ENCODE measurements around the gene ADGRB3. TPM values are rescaled to one million over a fixed set of nuclear protein-coding genes. Genes with fewer than 3 reads are reported as not detected.

ADGRB3 gene
- total and polyA plus RNA-seq, 2 experiments from 2014 or later: not detected

- no peak overlapping the region for H3K27ac ChIP-seq
- H3K36me3 ChIP-seq (ENCODE audit: low read depth): no peaks in the 10 kb centered on the region
- H3K9me2 ChIP-seq (ENCODE audit: insufficient read depth): no peaks in the 10 kb centered on the region
- no peak overlapping the region for H3K9ac ChIP-seq
- H3K27me3 ChIP-seq (replicated peaks; ENCODE audit: insufficient read depth): no peaks in the 10 kb centered on the region
- no peak for DNase-seq
- no peaks in the 10 kb centered on the region for H3F3A ChIP-seq (ENCODE audit: insufficient read depth)
- no peak overlapping the region for H3K4me3 ChIP-seq
- H3K9me3 ChIP-seq (ENCODE audit: low read depth): no peaks in the 10 kb centered on the region
- no peak for TF ChIP-seq EZH2phosphoT487 (IDR thresholded peaks at IDR 0.05; ENCODE audit: insufficient read depth, low read depth)
- TF ChIP-seq EZH2 (IDR thresholded peaks at IDR 0.05; ENCODE audit: insufficient read depth, poor library complexity, severe bottlenecking): no peak
- H4K20me1 ChIP-seq (ENCODE audit: insufficient read depth): no peaks in the 10 kb centered on the region
- no peak overlapping the region for H3K4me2 ChIP-seq (ENCODE audit: unreplicated experiment)
- no peaks in the 10 kb centered on the region for H3K4me1 ChIP-seq (ENCODE audit: insufficient read depth)
- H3K79me2 ChIP-seq (ENCODE audit: insufficient read depth): no peaks in the 10 kb centered on the region
- in situ Hi-C loops (cut with MboI): no loop called here
- no peak overlapping the region for H2AFZ ChIP-seq
Measured at GRCh38 chr6:68704485-68704884, 69.4 kb downstream of the ADGRB3 start.

DNA sequence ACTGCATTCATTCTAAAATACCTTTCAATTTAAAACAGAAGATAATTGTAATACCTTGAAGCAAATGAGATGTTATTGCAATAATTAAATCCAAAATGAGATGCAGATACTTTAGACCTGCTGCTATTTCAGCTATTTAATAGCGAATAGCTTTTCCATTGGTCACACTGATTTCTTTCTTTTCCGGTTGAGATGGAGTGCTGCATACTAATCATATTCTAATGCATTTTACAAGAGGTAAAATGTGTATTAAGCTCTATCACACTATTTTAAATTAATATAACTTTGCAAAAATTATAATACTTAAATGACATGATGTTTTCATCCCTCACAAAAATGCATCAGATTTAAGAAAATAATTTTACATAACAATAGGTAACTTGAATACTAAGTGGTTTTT lies 74.0 kb downstream of the ADGRB3 start:
- Histone ChIP-seq H4K20me1 (ENCODE audit: insufficient read depth) (no peaks in the 10 kb centered on the region), H3K27me3 (replicated peaks; ENCODE audit: insufficient read depth) (no peaks in the 10 kb centered on the region), H3K4me3 (no peak overlapping the region), H2AFZ (no peak overlapping the region), H3K36me3 (ENCODE audit: low read depth) (no peaks in the 10 kb centered on the region), H3K79me2 (ENCODE audit: insufficient read depth) (no peaks in the 10 kb centered on the region), H3K9ac (no peak overlapping the region), H3K27ac (no peak overlapping the region), H3K4me2 (ENCODE audit: unreplicated experiment) (no peak overlapping the region), H3F3A (ENCODE audit: insufficient read depth) (no peaks in the 10 kb centered on the region), H3K9me3 (ENCODE audit: low read depth) (no peaks in the 10 kb centered on the region), H3K4me1 (ENCODE audit: insufficient read depth) (no peaks in the 10 kb centered on the region), H3K9me2 (ENCODE audit: insufficient read depth) (no peaks in the 10 kb centered on the region)
- no peak for DNase-seq
- in situ Hi-C loops (cut with MboI): no loop called here
- TF ChIP-seq EZH2phosphoT487 (IDR thresholded peaks at IDR 0.05; ENCODE audit: insufficient read depth, low read depth) (no peak), EZH2 (IDR thresholded peaks at IDR 0.05; ENCODE audit: insufficient read depth, poor library complexity, severe bottlenecking) (no peak)
- WGBS, 2 experiments (ENCODE audit: low coverage in 1 of 2, low lambda C conversion rate in 2 of 2, missing lambda C conversion rate in 2 of 2): 73 to 77% methylated on average over 2 of the region's 2 CpGs

GRCh38 chr6:68709882-68710281 lies 74.8 kb downstream of the ADGRB3 start:
- H3K27ac ChIP-seq: no peak overlapping the region
- no peak overlapping the region for H2AFZ ChIP-seq
- no peaks in the 10 kb centered on the region for H3K27me3 ChIP-seq (replicated peaks; ENCODE audit: insufficient read depth)
- no peaks in the 10 kb centered on the region for H3K9me2 ChIP-seq (ENCODE audit: insufficient read depth)
- no peaks in the 10 kb centered on the region for H3F3A ChIP-seq (ENCODE audit: insufficient read depth)
- H3K4me2 ChIP-seq (ENCODE audit: unreplicated experiment): no peak overlapping the region
- H3K79me2 ChIP-seq (ENCODE audit: insufficient read depth): no peaks in the 10 kb centered on the region
- H3K9ac ChIP-seq: no peak overlapping the region
- no peak for DNase-seq
- no peak overlapping the region for H3K4me3 ChIP-seq
- H3K36me3 ChIP-seq (ENCODE audit: low read depth): no peaks in the 10 kb centered on the region
- in situ Hi-C loops (cut with MboI): no loop called here
- TF ChIP-seq EZH2phosphoT487 (IDR thresholded peaks at IDR 0.05; ENCODE audit: insufficient read depth, low read depth) (no peak), EZH2 (IDR thresholded peaks at IDR 0.05; ENCODE audit: insufficient read depth, poor library complexity, severe bottlenecking) (no peak)
- no peaks in the 10 kb centered on the region for H4K20me1 ChIP-seq (ENCODE audit: insufficient read depth)
- H3K4me1 ChIP-seq (ENCODE audit: insufficient read depth): no peaks in the 10 kb centered on the region
- H3K9me3 ChIP-seq (ENCODE audit: low read depth): no peaks in the 10 kb centered on the region

- Histone ChIP-seq H3K4me1 (ENCODE audit: insufficient read depth) (no peaks in the 10 kb centered on the region), H3K79me2 (ENCODE audit: insufficient read depth) (no peaks in the 10 kb centered on the region), H3K4me3 (no peak overlapping the region), H3F3A (ENCODE audit: insufficient read depth) (no peaks in the 10 kb centered on the region), H4K20me1 (ENCODE audit: insufficient read depth) (no peaks in the 10 kb centered on the region), H3K27me3 (replicated peaks; ENCODE audit: insufficient read depth) (no peaks in the 10 kb centered on the region), H3K4me2 (ENCODE audit: unreplicated experiment) (no peak overlapping the region), H3K9me2 (ENCODE audit: insufficient read depth) (no peaks in the 10 kb centered on the region), H2AFZ (no peak overlapping the region), H3K9ac (no peak overlapping the region), H3K27ac (no peak overlapping the region), H3K36me3 (ENCODE audit: low read depth) (no peaks in the 10 kb centered on the region), H3K9me3 (ENCODE audit: low read depth) (no peaks in the 10 kb centered on the region)
- no peak for DNase-seq
- in situ Hi-C loops (cut with MboI): no loop called here
- TF ChIP-seq EZH2phosphoT487 (IDR thresholded peaks at IDR 0.05; ENCODE audit: insufficient read depth, low read depth) (no peak), EZH2 (IDR thresholded peaks at IDR 0.05; ENCODE audit: insufficient read depth, poor library complexity, severe bottlenecking) (no peak)
- 52% methylated on average over 3 of the region's 3 CpGs for WGBS, 2 experiments (ENCODE audit: low coverage in 1 of 2, low lambda C conversion rate in 2 of 2, missing lambda C conversion rate in 2 of 2)
Measured at GRCh38 chr6:68710496-68710895, 75.4 kb downstream of the ADGRB3 start.

- Histone ChIP-seq H3K9ac (no peak overlapping the region), H3K9me3 (ENCODE audit: low read depth) (no peaks in the 10 kb centered on the region), H3K9me2 (ENCODE audit: insufficient read depth) (no peaks in the 10 kb centered on the region), H3F3A (ENCODE audit: insufficient read depth) (no peaks in the 10 kb centered on the region), H3K27ac (no peak overlapping the region), H3K79me2 (ENCODE audit: insufficient read depth) (no peaks in the 10 kb centered on the region), H3K4me3 (no peak overlapping the region), H4K20me1 (ENCODE audit: insufficient read depth) (no peaks in the 10 kb centered on the region), H3K4me2 (ENCODE audit: unreplicated experiment) (no peak overlapping the region), H2AFZ (no peak overlapping the region), H3K4me1 (ENCODE audit: insufficient read depth) (no peaks in the 10 kb centered on the region), H3K36me3 (ENCODE audit: low read depth) (no peaks in the 10 kb centered on the region), H3K27me3 (replicated peaks; ENCODE audit: insufficient read depth) (no peaks in the 10 kb centered on the region)
- no peak for DNase-seq
- TF ChIP-seq EZH2 (IDR thresholded peaks at IDR 0.05; ENCODE audit: insufficient read depth, poor library complexity, severe bottlenecking): no peak
- TF ChIP-seq EZH2phosphoT487 (IDR thresholded peaks at IDR 0.05; ENCODE audit: insufficient read depth, low read depth): no peak
- 39% methylated on average over 3 of the region's 3 CpGs for WGBS, 2 experiments (ENCODE audit: low coverage in 1 of 2, low lambda C conversion rate in 2 of 2, missing lambda C conversion rate in 2 of 2)
- in situ Hi-C loops (cut with MboI): no loop called here
Measured at GRCh38 chr6:68710916-68711315, 75.8 kb downstream of the ADGRB3 start.
